Measurements from ENCODE around the gene SUN2.

- TF ChIP-seq MXI1 (IDR thresholded peaks at IDR 0.05; ENCODE audit: borderline replicate concordance, low read depth, low read length) = no peak
- TF ChIP-seq, protein P1, sequence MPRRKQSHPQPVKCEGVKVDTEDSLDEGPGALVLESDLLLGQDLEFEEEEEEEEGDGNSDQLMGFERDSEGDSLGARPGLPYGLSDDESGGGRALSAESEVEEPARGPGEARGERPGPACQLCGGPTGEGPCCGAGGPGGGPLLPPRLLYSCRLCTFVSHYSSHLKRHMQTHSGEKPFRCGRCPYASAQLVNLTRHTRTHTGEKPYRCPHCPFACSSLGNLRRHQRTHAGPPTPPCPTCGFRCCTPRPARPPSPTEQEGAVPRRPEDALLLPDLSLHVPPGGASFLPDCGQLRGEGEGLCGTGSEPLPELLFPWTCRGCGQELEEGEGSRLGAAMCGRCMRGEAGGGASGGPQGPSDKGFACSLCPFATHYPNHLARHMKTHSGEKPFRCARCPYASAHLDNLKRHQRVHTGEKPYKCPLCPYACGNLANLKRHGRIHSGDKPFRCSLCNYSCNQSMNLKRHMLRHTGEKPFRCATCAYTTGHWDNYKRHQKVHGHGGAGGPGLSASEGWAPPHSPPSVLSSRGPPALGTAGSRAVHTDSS (CRISPR knock-in tag; conservative IDR thresholded peaks at IDR 0.05) = no peak
- TF ChIP-seq, protein P2, sequence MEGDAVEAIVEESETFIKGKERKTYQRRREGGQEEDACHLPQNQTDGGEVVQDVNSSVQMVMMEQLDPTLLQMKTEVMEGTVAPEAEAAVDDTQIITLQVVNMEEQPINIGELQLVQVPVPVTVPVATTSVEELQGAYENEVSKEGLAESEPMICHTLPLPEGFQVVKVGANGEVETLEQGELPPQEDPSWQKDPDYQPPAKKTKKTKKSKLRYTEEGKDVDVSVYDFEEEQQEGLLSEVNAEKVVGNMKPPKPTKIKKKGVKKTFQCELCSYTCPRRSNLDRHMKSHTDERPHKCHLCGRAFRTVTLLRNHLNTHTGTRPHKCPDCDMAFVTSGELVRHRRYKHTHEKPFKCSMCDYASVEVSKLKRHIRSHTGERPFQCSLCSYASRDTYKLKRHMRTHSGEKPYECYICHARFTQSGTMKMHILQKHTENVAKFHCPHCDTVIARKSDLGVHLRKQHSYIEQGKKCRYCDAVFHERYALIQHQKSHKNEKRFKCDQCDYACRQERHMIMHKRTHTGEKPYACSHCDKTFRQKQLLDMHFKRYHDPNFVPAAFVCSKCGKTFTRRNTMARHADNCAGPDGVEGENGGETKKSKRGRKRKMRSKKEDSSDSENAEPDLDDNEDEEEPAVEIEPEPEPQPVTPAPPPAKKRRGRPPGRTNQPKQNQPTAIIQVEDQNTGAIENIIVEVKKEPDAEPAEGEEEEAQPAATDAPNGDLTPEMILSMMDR (CRISPR knock-in tag; IDR thresholded peaks at IDR 0.05) = no peak
These were observed 5.7 kb upstream of the SUN2 start for GRCh38 chr22:38761202-38762162.

Data from HepG2 (cell line).